ENCODE results near the gene SH2D6.

The SH2D6 gene

DNA sequence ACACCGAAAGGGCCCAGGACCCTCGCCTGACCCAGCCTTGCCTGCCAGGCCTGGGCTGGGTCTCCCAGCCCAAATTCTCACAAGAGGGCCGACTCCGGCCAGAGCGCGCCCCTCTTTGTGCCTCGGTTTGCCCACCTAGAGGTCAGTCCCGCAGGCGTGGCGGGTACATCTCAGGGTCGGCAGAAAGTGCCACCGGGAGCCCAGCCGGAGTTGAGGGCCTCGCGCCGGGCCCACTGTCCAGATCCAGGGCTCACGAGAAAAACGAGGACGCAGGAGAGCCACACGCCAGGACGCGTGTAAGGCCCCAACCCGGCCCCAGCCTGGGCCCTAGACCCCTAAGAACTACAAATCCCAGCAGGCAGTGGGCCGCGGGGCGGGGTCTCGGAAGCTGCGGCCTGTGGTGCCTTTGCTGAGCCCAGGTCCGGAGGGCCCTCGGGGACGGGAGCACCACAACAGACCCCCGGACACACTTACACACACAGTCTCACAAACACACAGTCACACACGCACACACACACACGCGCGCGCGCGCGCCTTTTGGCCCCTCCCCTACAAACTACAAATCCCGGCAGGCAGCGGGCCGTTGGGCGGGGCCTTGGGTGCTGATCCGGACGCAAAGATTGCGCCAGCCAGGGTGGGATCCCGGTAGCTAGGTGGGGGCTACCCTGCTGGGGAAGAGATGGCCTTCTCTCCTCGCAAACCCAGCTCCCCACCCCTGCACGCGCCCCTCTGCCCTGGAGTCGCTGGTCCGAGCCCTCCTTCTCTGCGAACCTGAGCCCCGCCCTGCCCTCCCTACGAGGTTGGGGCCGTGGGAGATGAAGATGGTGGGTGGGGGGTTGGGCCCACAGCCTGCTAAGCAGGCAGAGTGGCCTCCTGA is at the start of gene SH2D6:
TSS of gene SH2D6 (plus strand) at position 583 of the 877 bp plus-strand sequence. CDS start 10,752 bp downstream, outside the sequence.
- Mint-ChIP-seq H3K4me1 (peaks cover 43% of the 10 kb centered on the region), H3K36me3 (ENCODE audit: low read depth) (no peaks in the 10 kb centered on the region), H3K27me3 (ENCODE audit: low read depth, poor library complexity) (peaks cover 14% of the 10 kb centered on the region), H3K27ac (peak within 1 kb of the TSS; percentile 94), H3K9me3 (no peaks in the 10 kb centered on the region), H3K4me3 (peak within 1 kb of the TSS; percentile 91)
- DNase-seq = peak; percentile 85
- TF ChIP-seq, protein P1, sequence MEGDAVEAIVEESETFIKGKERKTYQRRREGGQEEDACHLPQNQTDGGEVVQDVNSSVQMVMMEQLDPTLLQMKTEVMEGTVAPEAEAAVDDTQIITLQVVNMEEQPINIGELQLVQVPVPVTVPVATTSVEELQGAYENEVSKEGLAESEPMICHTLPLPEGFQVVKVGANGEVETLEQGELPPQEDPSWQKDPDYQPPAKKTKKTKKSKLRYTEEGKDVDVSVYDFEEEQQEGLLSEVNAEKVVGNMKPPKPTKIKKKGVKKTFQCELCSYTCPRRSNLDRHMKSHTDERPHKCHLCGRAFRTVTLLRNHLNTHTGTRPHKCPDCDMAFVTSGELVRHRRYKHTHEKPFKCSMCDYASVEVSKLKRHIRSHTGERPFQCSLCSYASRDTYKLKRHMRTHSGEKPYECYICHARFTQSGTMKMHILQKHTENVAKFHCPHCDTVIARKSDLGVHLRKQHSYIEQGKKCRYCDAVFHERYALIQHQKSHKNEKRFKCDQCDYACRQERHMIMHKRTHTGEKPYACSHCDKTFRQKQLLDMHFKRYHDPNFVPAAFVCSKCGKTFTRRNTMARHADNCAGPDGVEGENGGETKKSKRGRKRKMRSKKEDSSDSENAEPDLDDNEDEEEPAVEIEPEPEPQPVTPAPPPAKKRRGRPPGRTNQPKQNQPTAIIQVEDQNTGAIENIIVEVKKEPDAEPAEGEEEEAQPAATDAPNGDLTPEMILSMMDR (IDR thresholded peaks at IDR 0.05) = no peak

- H3K27me3 Mint-ChIP-seq (ENCODE audit: low read depth, poor library complexity) = peaks cover under 1% of the 10 kb centered on the region
- H3K36me3 Mint-ChIP-seq (ENCODE audit: low read depth) = peaks cover 16% of the 10 kb centered on the region
- no peak overlapping the region for H3K4me3 Mint-ChIP-seq
- peaks cover 18% of the 10 kb centered on the region for H3K4me1 Mint-ChIP-seq
- no peak for DNase-seq
- no peak overlapping the region for H3K27ac Mint-ChIP-seq
- TF ChIP-seq, protein P1 (IDR thresholded peaks at IDR 0.05) = no peak
- H3K9me3 Mint-ChIP-seq = peaks cover 7% of the 10 kb centered on the region
Observed at GRCh38 chr2:85368921-85369320, 49.6 kb upstream of the SH2D6 start.

- Mint-ChIP-seq H3K4me1 (peaks cover 18% of the 10 kb centered on the region), H3K36me3 (ENCODE audit: low read depth) (peaks cover 19% of the 10 kb centered on the region), H3K4me3 (no peak overlapping the region), H3K27ac (peak overlapping the region; percentile 66), H3K27me3 (ENCODE audit: low read depth, poor library complexity) (peaks cover 3% of the 10 kb centered on the region), H3K9me3 (peaks cover 9% of the 10 kb centered on the region)
- TF ChIP-seq, protein P1 (IDR thresholded peaks at IDR 0.05) = no peak
- no peak for DNase-seq
Observed at GRCh38 chr2:85369500-85369899, 49.0 kb upstream of the SH2D6 start.

DNA sequence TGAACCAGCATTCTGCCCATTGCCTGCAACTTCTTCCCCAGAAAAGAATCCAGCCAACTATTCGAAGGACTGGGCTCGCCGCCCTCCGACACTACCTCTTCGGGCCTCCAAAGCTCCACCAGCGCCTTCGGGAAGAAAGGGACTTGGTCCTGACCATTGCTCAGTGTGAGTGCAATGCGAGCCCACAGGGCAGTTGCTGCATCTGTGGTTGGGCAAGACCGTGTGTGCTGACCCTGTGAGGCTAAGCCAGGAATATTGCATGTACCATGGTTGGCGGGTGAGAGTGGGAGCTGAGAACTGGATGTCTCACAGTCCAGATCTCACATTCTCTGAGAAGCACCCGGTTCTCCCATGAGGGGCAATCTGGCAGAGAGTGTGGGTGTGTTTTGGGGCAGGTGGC is 47.5 kb upstream of the SH2D6 start:
- Mint-ChIP-seq H3K27me3 (ENCODE audit: low read depth, poor library complexity) (peaks cover 3% of the 10 kb centered on the region), H3K9me3 (peaks cover 14% of the 10 kb centered on the region), H3K36me3 (ENCODE audit: low read depth) (peaks cover 30% of the 10 kb centered on the region), H3K4me3 (no peak overlapping the region), H3K4me1 (peaks cover 18% of the 10 kb centered on the region), H3K27ac (no peak overlapping the region)
- no peak for DNase-seq
- TF ChIP-seq, protein P1 (IDR thresholded peaks at IDR 0.05) = no peak

DNA sequence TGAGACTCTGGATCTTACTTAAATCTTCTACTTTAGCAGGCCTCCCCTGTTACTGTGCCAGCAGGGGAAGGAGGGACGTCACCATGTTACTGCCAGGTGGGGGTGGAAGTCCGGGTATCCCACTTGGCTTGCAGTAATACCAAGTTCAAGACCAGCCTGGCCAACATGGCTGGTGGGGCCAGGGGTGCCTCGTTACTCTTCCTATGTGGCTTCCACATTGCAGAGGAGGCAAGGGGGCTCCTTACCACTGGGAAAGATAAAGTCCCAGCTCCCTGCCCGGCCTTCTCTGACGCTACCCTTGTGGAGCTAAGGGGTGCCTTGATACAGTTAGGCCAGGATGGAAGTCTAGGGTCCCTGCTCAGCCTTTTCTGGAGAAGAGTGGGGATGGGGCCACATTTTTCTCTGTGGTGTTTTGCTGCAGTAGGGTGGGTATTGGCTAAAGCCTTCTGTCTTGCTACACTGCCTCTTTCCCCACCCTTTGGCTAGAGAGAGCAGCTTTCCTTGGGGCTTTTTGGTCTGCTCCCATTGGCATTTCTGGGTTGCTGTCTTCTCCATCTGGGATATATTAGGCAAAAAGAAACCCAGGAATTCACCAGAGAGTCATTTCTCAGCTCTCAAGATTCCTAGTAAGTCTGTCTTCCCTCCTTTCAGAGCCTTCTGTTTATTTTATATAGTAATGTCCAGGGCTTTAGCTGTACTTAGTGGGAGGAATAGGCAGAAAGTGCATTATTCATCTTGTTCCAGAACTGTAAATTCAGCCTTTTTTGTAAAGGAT is 42.0 kb upstream of the SH2D6 start:
- Mint-ChIP-seq H3K27me3 (ENCODE audit: low read depth, poor library complexity) (peaks cover 3% of the 10 kb centered on the region), H3K4me3 (no peak overlapping the region), H3K36me3 (ENCODE audit: low read depth) (peaks cover 77% of the 10 kb centered on the region), H3K4me1 (peaks cover 10% of the 10 kb centered on the region), H3K9me3 (peaks cover 47% of the 10 kb centered on the region), H3K27ac (no peak overlapping the region)
- TF ChIP-seq, protein P1 (IDR thresholded peaks at IDR 0.05) = no peak
- no peak for DNase-seq
